ENCODE data around the gene CLDN19. TPM values are rescaled to one million over a fixed set of nuclear protein-coding genes. Genes with fewer than 3 reads are reported as not detected.
A peak's percentile ranks its signal among the peaks of the same experiment; 100 is the strongest.

The CLDN19 gene
- total RNA-seq, 2 donors from 2014 or later: not detected

- Mint-ChIP-seq H3K36me3 (peaks cover 7 to 8% of the 10 kb centered on the region in 2 donors), H3K27ac (no peak overlapping the region)
- peak; percentile 36 to 67 for ATAC-seq
Observed at GRCh38 chr1:42747125-42747524, 7.1 kb upstream of the CLDN19 start.

GRCh38 chr1:42746436-42747105, 6.5 kb upstream of the CLDN19 start:
- peak in 1 of 2 donors; percentile 42 for DNase-seq (ENCODE audit: low spot score in 2 of 2)
- Mint-ChIP-seq H3K27ac (no peak overlapping the region), H3K9me3 (no peaks in the 10 kb centered on the region), H3K36me3 (peaks cover 1 to 2% of the 10 kb centered on the region in 2 donors)
- no peak for ATAC-seq

More at GRCh38 chr1:42747125-42747524, 7.1 kb upstream of the CLDN19 start:
- DNase-seq (ENCODE audit: low spot score in 2 of 2): peak; percentile 35 to 53
- no peaks in the 10 kb centered on the region for H3K9me3 Mint-ChIP-seq

- DNase-seq (ENCODE audit: low spot score in 2 of 2): no peak
- Mint-ChIP-seq H3K36me3 (no peaks in the 10 kb centered on the region), H3K9me3 (no peaks in the 10 kb centered on the region), H3K27ac (no peak overlapping the region)
- no peak for ATAC-seq
Observed at GRCh38 chr1:42745851-42746250, 5.8 kb upstream of the CLDN19 start.

- ATAC-seq (no peak), DNase-seq (ENCODE audit: low spot score in 2 of 2) (no peak)
- Mint-ChIP-seq H3K36me3 (no peaks in the 10 kb centered on the region), H3K9me3 (no peaks in the 10 kb centered on the region), H3K27ac (no peak overlapping the region)
Observed at GRCh38 chr1:42744148-42744413, 4.0 kb upstream of the CLDN19 start.

DNA sequence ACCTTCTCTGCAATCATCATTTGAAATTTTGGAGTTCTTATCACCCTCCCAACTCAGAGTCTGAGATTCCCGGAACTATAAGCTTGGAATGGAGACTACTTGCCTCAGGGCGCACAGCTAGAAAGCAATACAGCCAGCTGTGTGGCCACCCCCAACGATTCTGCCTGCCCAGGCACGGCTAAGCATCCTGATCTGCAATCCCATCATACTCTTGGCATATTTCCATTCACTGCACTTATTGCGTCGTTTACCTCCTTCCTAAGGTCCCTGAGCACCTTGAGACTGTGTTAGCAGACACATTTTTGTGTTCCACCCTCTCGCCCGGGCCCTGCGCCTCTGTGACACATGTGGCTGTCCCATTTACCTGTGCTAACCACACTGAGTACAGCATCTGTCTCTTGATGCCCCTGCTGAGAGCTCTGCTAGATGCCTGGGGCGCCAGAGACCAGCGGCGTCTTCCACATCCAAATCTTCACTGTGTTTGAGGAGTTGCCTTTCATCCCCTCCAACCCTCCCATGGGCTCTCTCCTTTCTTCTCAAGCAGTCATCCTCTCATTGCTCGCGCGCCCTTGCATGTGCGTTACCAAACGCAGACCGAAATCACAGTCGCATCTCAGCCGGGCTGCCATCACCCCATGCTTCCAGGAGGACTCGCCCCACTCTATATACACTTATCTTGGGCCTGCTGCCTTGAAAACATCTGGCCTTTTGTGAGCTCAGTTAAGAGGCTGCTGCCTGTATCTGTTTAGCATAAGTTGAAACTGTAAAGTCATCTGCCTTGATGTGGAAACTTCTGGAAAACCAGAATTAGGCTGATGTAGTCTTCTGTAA, 3.5 kb upstream of the CLDN19 start:
- H3K9me3 Mint-ChIP-seq: no peaks in the 10 kb centered on the region
- peak overlapping the region in 1 of 2 donors; percentile 4 for H3K27ac Mint-ChIP-seq
- no peaks in the 10 kb centered on the region for H3K36me3 Mint-ChIP-seq
- DNase-seq (ENCODE audit: low spot score in 2 of 2): no peak
- no peak for ATAC-seq

DNA sequence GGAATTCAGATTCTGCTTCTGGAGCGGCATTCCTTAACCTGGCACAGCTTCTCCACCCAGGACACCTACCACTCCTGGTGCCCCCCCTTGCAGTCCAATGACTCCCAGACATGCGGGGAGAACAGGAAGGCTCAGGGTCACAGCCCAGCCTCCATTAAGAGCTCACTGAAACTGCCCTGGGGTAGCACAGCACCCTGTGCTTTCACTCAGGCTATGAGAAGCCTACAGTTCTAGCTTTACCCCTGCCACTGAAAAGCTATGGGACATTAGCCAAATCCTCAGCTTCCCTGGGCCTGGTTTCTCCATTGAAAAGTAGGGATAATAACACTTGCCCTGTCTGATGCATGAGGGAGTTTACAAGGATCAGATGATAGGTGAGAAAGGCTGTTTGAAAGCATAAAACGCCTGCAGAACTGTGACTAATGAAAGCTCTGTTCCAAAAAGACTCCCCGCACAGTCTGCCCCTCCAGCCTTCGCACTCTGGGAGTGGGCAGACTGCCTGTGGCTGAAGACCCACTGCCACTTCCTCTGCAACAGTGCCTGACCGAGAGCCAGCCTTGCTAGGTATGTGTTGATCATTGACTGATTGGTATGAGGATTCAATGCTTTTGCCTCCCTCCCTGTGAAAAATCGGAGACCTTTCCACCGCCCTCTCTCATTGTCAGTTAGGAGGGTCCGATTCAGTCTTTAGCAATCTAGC, 2.7 kb upstream of the CLDN19 start:
- DNase-seq (ENCODE audit: low spot score in 2 of 2): no peak
- no peak for ATAC-seq
- Mint-ChIP-seq H3K27ac (no peak overlapping the region), H3K9me3 (no peaks in the 10 kb centered on the region), H3K36me3 (no peaks in the 10 kb centered on the region)

DNA sequence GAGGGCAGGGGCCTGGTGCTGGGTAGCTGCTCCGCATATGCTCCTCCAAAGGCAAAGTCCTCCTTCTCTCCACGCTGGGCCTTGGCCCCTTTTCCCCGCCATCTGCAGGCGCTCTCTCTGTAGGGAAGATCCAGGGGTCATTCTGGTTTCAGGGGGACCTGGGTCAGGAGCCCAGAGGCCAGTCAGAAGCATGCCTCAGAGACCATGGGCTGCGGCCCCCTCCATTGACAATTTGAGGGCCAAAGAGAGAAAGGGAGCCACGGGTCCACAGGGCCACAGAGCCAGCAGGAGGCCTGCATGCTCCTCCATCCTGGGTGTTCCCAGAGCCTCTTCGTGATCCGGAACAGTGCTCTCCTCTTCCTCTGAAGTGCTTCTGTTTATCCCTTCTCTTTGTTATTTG, 2.1 kb upstream of the CLDN19 start:
- Mint-ChIP-seq H3K36me3 (no peaks in the 10 kb centered on the region), H3K27ac (no peak overlapping the region), H3K9me3 (no peaks in the 10 kb centered on the region)
- DNase-seq (ENCODE audit: low spot score in 2 of 2): no peak
- no peak for ATAC-seq

DNA sequence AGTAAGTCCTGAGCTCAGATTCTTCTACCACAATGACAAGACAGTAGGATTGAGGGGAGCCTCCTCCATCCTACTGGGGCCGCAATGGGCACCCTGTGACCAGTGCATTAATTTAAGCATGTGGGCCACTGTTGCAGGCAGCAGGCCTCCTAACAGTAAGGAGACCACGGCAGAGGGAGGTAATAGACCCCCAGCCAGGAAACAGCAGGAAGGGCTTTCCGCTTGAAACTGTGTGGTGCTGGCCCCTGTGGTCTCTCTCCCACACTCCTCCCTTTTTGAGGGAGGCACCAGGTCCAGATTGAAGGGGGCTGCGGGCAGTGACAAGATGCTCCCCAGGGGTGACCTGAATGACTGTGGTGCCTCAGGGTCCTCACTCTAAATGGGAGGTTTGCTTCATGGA, 1.7 kb upstream of the CLDN19 start:
- Mint-ChIP-seq H3K9me3 (no peaks in the 10 kb centered on the region), H3K27ac (no peak overlapping the region), H3K36me3 (no peaks in the 10 kb centered on the region)
- DNase-seq (ENCODE audit: low spot score in 2 of 2) (no peak), ATAC-seq (no peak)

GRCh38 chr1:42740851-42741580, 980 bp upstream of the CLDN19 start:
- ATAC-seq: no peak
- Mint-ChIP-seq H3K9me3 (no peaks in the 10 kb centered on the region), H3K27ac (no peak overlapping the region), H3K36me3 (no peaks in the 10 kb centered on the region)
- DNase-seq (ENCODE audit: low spot score in 2 of 2): no peak

GRCh38 chr1:42738678-42739226, 1.3 kb downstream of the CLDN19 start:
- Mint-ChIP-seq H3K27ac (no peak overlapping the region), H3K9me3 (no peaks in the 10 kb centered on the region), H3K36me3 (no peaks in the 10 kb centered on the region)
- DNase-seq (ENCODE audit: low spot score in 2 of 2): no peak
- ATAC-seq: no peak

GRCh38 chr1:42737986-42738677, 1.9 kb downstream of the CLDN19 start:
- H3K36me3 Mint-ChIP-seq: no peaks in the 10 kb centered on the region

GRCh38 chr1:42737257-42737656, 2.8 kb downstream of the CLDN19 start:
- H3K27ac Mint-ChIP-seq: peak overlapping the region; percentile 11 to 84
- DNase-seq (ENCODE audit: low spot score in 2 of 2) (no peak), ATAC-seq (no peak)

More at GRCh38 chr1:42737986-42738677, 1.9 kb downstream of the CLDN19 start:
- Mint-ChIP-seq H3K9me3 (no peaks in the 10 kb centered on the region), H3K27ac (no peak overlapping the region)
- ATAC-seq (no peak), DNase-seq (ENCODE audit: low spot score in 2 of 2) (no peak)

GRCh38 chr1:42736571-42737200, 3.4 kb downstream of the CLDN19 start:
- H3K36me3 Mint-ChIP-seq: no peaks in the 10 kb centered on the region
- peak overlapping the region in 1 of 2 donors; percentile 11 for H3K27ac Mint-ChIP-seq
- ATAC-seq (no peak), DNase-seq (ENCODE audit: low spot score in 2 of 2) (no peak)
- H3K9me3 Mint-ChIP-seq: no peaks in the 10 kb centered on the region

More at GRCh38 chr1:42737257-42737656, 2.8 kb downstream of the CLDN19 start:
- no peaks in the 10 kb centered on the region for H3K36me3 Mint-ChIP-seq
- no peaks in the 10 kb centered on the region for H3K9me3 Mint-ChIP-seq

GRCh38 chr1:42736152-42736551, 3.9 kb downstream of the CLDN19 start:
- H3K9me3 Mint-ChIP-seq: no peaks in the 10 kb centered on the region
- H3K27ac Mint-ChIP-seq: no peak overlapping the region
- no peaks in the 10 kb centered on the region for H3K36me3 Mint-ChIP-seq
- ATAC-seq: no peak
- DNase-seq (ENCODE audit: low spot score in 2 of 2): no peak

- no peaks in the 10 kb centered on the region for H3K9me3 Mint-ChIP-seq
- ATAC-seq (no peak), DNase-seq (ENCODE audit: low spot score in 2 of 2) (no peak)
- H3K36me3 Mint-ChIP-seq: no peaks in the 10 kb centered on the region
- no peak overlapping the region for H3K27ac Mint-ChIP-seq
Observed at GRCh38 chr1:42735477-42736105, 4.4 kb downstream of the CLDN19 start.
